KOPT-K1 (cell line): ENCODE results near the gene SUSD4.

Source experiments
- H3K27ac ChIP-seq: fragments of 200-600 bp; sonication (generic); 2 replicates; pipeline ENCODE4 v1.5.1; 2016; ENCODE audit warnings: antibody characterized with exemption, mild to moderate bottlenecking, low read depth, low read length; ENCODE audit not compliant: poor library complexity, severe bottlenecking
- H3K36me3 ChIP-seq: fragments of 200-600 bp; sonication (generic); 2 replicates; pipeline ENCODE4 v1.5.1; 2017; ENCODE audit warnings: antibody characterized with exemption, mild to moderate bottlenecking, low read length, moderate library complexity; ENCODE audit not compliant: insufficient read depth
- H3K9me3 ChIP-seq: fragments of 200-600 bp; sonication (generic); 2 replicates; pipeline ENCODE4 v1.5.1; 2017; ENCODE audit warnings: antibody characterized with exemption, low read length, mild to moderate bottlenecking; ENCODE audit not compliant: insufficient read depth, poor library complexity, severe bottlenecking

SUSD4 gene

GRCh38 chr1:223390618-223391017 is 26.6 kb upstream of the SUSD4 start:
- Histone ChIP-seq H3K9me3 (no peaks in the 10 kb centered on the region), H3K27ac (no peak overlapping the region), H3K36me3 (no peaks in the 10 kb centered on the region)

DNA sequence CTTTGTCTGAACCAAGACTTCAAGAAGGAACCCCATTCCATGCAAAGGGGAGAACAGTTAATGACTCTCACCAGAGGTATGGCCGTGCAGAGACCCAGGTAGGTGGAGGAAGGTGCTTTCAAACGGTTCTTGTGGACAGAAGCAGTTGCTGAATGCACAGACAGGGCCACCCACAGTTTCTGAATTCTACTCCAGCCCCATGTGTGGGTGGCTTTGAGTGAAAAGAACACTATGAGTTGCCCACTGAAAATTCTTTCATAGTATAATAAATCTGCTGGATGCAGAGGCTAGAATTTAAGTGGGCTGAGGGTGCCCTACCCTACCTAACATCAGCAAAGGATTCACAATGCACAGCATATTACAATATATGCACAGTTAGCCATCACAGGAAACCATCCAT is 22.0 kb upstream of the SUSD4 start:
- Histone ChIP-seq H3K9me3 (no peaks in the 10 kb centered on the region), H3K36me3 (no peaks in the 10 kb centered on the region), H3K27ac (no peak overlapping the region)

DNA sequence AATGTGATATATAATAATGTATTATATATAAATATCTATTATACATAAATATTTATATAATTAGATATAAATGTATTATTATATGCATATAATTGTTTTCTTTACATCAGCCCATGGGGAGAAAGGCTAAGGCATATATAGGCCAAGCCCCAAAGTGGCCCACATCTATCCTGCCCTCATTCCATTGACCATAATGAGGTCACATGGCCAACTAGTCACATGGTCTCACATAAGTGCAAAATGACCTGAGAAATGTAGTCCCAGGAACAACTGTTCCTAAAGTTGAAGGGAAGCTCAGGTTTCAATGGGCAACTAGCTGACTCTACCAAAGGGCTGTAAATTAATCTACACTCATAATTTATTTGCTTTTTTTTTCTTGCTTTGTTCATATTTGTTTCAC is 14.8 kb upstream of the SUSD4 start:
- Histone ChIP-seq H3K9me3 (peaks cover 11% of the 10 kb centered on the region), H3K36me3 (no peaks in the 10 kb centered on the region), H3K27ac (no peak overlapping the region)

- H3K9me3 ChIP-seq: peaks cover 18% of the 10 kb centered on the region
- H3K36me3 ChIP-seq: no peaks in the 10 kb centered on the region
- H3K27ac ChIP-seq: no peak overlapping the region
Measured at GRCh38 chr1:223374064-223374610, 10.2 kb upstream of the SUSD4 start.

DNA sequence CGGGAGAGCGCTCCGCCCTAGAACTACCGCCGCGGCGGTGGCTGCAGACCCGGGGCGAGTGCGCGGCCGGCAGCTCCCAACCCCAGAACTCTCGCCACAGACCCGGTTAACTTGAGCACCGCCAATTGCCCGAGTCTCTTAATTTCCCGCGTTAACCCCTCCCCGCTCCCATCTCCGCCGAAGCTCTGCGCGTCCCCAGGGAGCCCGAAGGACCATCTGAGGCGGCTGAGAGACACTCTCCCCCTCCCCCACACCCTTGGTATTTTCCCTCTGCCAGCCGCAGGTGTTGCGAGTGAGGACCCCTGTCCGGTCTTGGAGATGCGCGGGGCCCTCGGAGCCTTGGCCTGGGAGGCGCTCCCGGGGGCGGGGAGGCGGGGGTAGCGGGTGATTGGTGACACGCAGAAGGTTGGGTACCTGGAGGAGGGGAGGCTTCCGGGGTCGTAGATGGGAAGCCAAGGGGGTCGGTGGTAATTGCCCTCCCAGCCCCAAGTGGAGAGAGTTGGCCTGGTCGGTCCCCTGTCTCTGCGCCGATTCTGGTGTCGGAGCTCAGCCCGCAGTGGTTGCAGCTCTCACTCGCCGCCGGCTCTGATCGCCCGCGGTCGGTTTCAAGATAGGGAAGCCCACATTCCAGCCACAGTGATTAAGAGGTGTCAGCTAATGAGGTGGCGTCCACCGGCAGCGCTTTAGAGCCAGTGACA is 858 bp upstream of the SUSD4 start:
- Histone ChIP-seq H3K36me3 (no peaks in the 10 kb centered on the region), H3K9me3 (no peaks in the 10 kb centered on the region), H3K27ac (no peak overlapping the region)

DNA sequence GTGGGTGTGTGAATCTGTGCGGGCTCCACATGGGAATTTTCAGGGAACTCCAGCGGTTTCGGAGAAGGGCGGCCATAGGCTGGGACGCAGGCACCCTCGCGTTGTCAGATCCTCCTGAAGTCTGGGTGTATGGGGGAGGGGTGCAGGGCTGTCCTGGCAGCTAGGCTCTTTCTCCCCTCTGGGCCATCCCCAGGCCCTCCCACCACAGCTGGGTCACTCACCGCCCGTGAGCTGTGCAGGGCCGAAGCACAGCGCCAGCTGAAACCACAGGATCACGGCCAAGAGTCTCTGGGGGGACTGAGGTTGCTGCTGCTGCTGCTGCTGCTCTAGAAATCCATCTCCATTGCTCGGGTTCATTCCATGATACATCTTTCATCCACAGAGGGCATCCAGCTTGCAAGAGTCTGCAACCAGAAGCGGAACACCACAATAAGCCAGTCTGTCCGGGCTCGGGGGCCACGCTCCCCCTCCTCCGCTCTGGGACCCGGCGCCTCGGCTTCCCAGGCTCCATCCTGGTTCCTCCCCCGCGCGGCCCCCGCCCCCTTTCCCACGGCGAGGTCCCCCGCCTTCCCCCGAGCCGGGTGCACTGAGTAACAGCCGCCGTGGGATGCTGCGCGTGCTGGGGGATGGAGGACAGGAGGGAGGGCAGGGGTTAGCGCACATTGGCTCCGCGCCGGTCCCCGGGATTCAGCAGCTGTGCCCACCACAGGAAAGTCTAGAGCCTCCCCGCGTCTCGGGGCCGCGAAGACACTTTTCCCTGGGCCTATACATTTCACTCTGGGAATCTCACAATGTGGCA is 720 bp downstream of the SUSD4 start:
- Histone ChIP-seq H3K27ac (peak overlapping the region; percentile 41), H3K9me3 (no peaks in the 10 kb centered on the region), H3K36me3 (no peaks in the 10 kb centered on the region)

GRCh38 chr1:223358826-223359225 is 5.2 kb downstream of the SUSD4 start:
- Histone ChIP-seq H3K27ac (no peak overlapping the region), H3K9me3 (no peaks in the 10 kb centered on the region), H3K36me3 (no peaks in the 10 kb centered on the region)

GRCh38 chr1:223355699-223356098 is 8.3 kb downstream of the SUSD4 start:
- H3K36me3 ChIP-seq: no peaks in the 10 kb centered on the region
- no peak overlapping the region for H3K27ac ChIP-seq
- no peaks in the 10 kb centered on the region for H3K9me3 ChIP-seq

DNA sequence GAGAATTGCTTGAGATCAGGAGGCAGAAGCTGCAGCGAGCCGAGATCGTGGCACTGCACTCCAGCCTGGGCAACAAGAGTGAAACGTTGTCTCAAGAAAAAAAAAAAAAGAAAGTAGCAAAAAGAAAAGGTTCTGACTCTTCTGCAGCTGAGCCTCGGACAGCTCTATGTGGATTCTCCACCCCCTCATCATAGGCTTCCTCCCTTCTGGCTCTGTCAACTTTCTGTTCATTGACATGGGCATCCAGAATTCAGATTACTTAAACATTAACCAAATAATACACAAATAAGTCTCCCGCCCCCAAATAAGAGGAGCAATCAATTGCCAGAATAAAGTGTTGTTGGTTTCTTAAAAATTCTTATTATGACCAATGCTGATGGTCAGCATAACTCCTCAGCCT is 10.0 kb downstream of the SUSD4 start:
- Histone ChIP-seq H3K27ac (no peak overlapping the region), H3K36me3 (no peaks in the 10 kb centered on the region)

GRCh38 chr1:223352944-223353343 is 11.0 kb downstream of the SUSD4 start:
- Histone ChIP-seq H3K36me3 (no peaks in the 10 kb centered on the region), H3K27ac (no peak overlapping the region), H3K9me3 (no peaks in the 10 kb centered on the region)

More for the DNA sequence above, 10.0 kb downstream of the SUSD4 start:
- no peaks in the 10 kb centered on the region for H3K9me3 ChIP-seq

GRCh38 chr1:223350361-223350908 is 13.5 kb downstream of the SUSD4 start:
- H3K36me3 ChIP-seq: no peaks in the 10 kb centered on the region
- no peaks in the 10 kb centered on the region for H3K9me3 ChIP-seq
- H3K27ac ChIP-seq: no peak overlapping the region

DNA sequence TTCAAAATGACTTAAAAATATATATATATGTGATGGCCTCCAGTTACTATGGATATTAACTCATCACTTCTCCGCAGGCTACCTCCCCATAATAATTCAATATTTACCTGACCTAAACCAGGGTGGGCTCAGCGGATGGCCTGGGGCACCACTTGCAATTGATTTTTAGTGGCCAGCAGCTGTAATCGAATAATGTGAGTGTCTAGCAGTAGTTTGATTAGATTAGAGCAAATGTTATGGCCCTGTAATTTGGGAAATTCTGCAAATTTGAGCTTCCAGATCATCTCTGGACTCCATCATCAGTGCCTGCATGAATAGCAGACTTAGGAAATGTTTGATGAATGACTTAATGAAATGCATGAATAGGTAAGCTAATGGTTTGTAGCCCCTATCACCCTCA is 14.7 kb downstream of the SUSD4 start:
- Histone ChIP-seq H3K36me3 (no peaks in the 10 kb centered on the region), H3K27ac (no peak overlapping the region), H3K9me3 (no peaks in the 10 kb centered on the region)

- no peaks in the 10 kb centered on the region for H3K36me3 ChIP-seq
- no peak overlapping the region for H3K27ac ChIP-seq
Measured at GRCh38 chr1:223348439-223348838, 15.5 kb downstream of the SUSD4 start.

DNA sequence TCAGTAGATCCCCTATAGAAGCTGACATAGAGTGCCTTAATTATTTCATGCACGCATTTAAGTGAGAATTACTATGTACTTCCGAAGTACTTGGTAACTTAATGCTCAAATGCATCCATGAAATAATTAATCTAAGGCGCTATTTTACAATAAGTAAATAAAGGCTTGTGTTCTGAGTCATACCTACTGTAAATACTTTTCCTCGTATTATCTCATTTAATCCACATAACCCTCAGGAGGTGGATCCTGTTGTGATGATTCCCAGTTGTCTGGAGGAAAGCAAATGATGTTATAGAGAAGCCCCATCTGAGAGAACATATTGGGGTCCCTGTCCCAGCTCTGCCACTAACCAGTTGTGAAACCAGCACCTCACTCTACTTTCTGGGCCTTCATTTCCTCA is 16.4 kb downstream of the SUSD4 start:
- H3K36me3 ChIP-seq: no peaks in the 10 kb centered on the region
- no peaks in the 10 kb centered on the region for H3K9me3 ChIP-seq
- no peak overlapping the region for H3K27ac ChIP-seq

More at GRCh38 chr1:223348439-223348838, 15.5 kb downstream of the SUSD4 start:
- no peaks in the 10 kb centered on the region for H3K9me3 ChIP-seq

DNA sequence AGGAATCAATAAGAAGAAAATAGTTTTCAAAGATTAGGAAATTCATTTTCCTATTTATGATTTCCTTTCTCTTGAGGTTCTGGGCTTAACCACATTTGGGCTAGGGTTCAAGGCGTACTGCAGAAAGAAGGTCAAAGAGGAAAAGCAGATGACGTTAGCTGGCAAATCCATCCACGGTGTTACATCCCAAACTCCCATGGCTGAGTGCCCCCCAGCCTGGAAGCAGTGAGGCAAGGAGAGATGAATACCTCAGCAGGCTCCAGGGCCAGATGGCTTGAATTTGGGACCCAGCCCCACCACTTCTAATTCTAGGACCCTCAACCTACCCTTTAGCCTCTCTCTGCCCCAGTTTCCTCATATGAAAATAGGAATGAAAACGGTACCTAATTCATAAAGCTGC is 17.7 kb downstream of the SUSD4 start:
- Histone ChIP-seq H3K9me3 (no peaks in the 10 kb centered on the region), H3K36me3 (no peaks in the 10 kb centered on the region), H3K27ac (no peak overlapping the region)
